ENCODE data around the gene LYVE1.

Gene LYVE1

DNA sequence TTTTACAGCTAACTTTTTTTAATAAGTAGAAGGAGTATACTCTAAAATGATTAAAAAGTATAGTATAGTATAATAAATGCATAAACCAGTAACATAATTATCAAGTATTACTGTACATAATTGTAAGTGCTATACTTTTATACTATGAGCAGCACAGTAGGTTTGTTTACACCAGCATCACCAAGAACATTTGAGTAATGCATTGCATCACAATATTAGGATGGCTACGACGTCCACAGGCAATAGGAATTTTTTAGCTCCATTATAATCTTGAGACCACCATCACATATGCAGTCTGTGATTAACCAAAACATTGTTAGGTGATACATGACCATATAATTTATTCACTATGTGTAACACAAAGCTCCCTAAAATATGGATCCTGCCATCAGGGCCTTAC is 47.9 kb downstream of the LYVE1 start:
- H3K4me3 ChIP-seq (ENCODE audit: low read depth, low read length): no peak overlapping the region
- DNase-seq (ENCODE audit: low read depth): no peak
- TF ChIP-seq, protein P1, sequence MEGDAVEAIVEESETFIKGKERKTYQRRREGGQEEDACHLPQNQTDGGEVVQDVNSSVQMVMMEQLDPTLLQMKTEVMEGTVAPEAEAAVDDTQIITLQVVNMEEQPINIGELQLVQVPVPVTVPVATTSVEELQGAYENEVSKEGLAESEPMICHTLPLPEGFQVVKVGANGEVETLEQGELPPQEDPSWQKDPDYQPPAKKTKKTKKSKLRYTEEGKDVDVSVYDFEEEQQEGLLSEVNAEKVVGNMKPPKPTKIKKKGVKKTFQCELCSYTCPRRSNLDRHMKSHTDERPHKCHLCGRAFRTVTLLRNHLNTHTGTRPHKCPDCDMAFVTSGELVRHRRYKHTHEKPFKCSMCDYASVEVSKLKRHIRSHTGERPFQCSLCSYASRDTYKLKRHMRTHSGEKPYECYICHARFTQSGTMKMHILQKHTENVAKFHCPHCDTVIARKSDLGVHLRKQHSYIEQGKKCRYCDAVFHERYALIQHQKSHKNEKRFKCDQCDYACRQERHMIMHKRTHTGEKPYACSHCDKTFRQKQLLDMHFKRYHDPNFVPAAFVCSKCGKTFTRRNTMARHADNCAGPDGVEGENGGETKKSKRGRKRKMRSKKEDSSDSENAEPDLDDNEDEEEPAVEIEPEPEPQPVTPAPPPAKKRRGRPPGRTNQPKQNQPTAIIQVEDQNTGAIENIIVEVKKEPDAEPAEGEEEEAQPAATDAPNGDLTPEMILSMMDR (IDR thresholded peaks at IDR 0.05; ENCODE audit: control insufficient read depth, extremely low read depth, insufficient read depth): no peak

DNA sequence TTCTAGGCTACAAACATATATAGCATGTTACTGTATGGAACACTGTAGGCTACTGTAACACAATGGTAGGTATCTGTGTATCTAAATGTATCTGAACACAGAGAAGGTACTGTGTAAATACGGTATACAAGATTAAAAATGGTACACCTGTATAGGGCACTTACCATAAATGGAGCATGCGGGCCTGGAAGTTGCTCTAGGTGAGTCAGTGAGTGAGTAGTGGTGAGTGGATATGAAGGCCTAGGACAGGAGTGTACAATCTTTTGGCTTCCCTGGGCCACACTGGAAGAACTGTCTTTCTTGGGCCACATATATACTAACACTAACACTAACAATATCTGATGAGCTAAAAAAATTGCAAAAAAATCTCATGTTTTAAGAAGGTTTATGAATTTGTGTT is 48.8 kb downstream of the LYVE1 start:
- no peak for DNase-seq (ENCODE audit: low read depth)
- no peak overlapping the region for H3K4me3 ChIP-seq (ENCODE audit: low read depth, low read length)
- TF ChIP-seq, protein P1 (IDR thresholded peaks at IDR 0.05; ENCODE audit: control insufficient read depth, extremely low read depth, insufficient read depth): no peak

DNA sequence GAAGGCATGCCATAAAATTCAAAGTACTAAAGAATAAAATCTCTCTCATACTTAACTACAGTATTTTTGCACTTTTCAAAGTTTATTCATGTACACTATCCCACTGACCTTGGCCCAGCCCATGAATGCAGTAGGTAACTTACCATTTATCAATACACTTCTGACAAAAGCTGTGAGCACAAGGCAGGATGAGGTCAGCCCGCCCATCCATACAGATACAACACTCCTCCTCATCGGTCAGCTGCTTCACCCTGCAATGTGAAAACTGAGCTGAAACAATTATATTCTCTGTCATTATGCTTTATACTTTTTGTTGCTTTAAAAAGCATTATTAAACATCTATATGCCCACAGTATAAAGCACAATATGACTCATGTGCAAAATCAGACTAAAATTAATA is 49.6 kb downstream of the LYVE1 start:
- TF ChIP-seq, protein P1 (IDR thresholded peaks at IDR 0.05; ENCODE audit: control insufficient read depth, extremely low read depth, insufficient read depth): no peak
- DNase-seq (ENCODE audit: low read depth): no peak
- no peak overlapping the region for H3K4me3 ChIP-seq (ENCODE audit: low read depth, low read length)

DNA sequence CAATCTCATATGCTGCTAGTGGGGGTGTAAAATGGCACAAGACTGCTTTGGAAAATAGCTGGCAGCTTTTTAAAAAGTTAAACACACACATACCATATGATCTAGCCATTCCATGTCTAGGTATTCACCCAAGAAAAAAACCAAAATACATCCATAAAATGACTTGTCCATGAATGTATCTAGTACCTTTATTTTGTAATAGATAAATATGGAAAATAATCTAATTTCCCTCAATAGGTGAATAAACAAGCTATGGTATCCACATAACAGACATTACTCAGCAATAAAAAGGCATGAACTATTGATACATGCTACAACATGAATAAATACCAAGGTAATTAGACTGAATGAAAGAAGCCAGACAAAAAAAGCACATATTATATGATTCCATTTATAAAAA is 50.3 kb downstream of the LYVE1 start:
- no peak overlapping the region for H3K4me3 ChIP-seq (ENCODE audit: low read depth, low read length)
- TF ChIP-seq, protein P1 (IDR thresholded peaks at IDR 0.05; ENCODE audit: control insufficient read depth, extremely low read depth, insufficient read depth): no peak
- no peak for DNase-seq (ENCODE audit: low read depth)

DNA sequence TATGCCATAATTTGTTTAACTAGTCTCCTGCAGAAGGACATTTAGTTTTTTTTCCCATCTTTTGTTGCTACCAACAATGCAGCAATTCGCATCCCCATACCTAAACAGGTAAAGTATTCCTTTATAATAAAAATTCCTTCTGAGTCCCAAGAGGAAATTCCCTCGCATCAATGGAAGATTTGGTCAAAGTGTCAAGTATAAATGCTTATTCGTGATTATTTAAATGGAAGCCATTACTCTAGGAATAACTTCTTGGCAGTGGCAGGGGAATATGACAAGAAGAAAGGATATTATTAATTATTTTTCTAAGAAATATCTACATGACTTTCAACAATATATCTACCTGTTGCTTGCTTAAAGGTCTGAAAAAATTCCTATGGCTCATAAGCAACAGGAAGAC is 53.0 kb downstream of the LYVE1 start:
- no peak for DNase-seq (ENCODE audit: low read depth)
- TF ChIP-seq, protein P1 (IDR thresholded peaks at IDR 0.05; ENCODE audit: control insufficient read depth, extremely low read depth, insufficient read depth): no peak
- no peak overlapping the region for H3K4me3 ChIP-seq (ENCODE audit: low read depth, low read length)

DNA sequence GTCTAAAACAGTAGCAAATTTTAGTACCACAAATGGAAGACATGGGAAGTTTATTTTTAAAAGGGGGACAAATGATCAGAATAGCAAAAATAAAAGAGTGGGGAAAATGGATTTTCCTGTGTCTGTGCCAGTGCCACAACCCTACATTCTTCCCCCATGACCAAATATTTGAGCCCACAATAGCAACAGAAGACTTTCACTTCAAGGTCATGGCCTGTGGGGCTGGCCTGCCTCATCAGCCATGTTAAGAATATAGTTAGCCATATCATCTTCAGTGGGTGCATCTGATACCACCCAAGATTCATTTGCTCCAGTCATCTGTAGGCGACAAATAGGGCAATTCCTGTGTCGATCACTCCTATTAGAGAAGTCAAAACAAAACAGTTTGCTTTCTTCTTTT is 53.8 kb downstream of the LYVE1 start:
- DNase-seq (ENCODE audit: low read depth): no peak
- TF ChIP-seq, protein P1 (IDR thresholded peaks at IDR 0.05; ENCODE audit: control insufficient read depth, extremely low read depth, insufficient read depth): no peak

DNA sequence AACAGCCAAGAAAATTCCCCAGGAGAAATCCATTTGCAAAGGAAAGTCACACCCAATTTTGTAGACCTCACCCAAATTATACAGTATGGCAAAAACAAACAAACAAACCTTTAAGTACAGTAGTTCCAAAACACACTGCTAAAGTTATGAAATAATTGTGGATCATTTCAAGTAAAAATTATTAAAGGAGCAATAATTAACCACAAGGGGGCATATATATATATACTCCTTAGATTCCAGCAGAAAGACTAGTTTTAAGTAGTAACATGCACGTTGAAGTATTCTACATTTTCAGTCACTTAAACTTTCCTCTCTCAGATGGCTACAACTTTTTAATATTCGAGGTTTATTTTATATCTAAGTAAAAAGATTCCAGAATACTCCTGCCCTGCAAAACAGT is 54.3 kb downstream of the LYVE1 start:
- TF ChIP-seq, protein P1 (IDR thresholded peaks at IDR 0.05; ENCODE audit: control insufficient read depth, extremely low read depth, insufficient read depth): peak; percentile 13; the same call in 1 of the 2 replicates
- DNase-seq (ENCODE audit: low read depth): no peak
- no peak overlapping the region for H3K4me3 ChIP-seq (ENCODE audit: low read depth, low read length)

More for the DNA sequence above, 53.8 kb downstream of the LYVE1 start:
- no peak overlapping the region for H3K4me3 ChIP-seq (ENCODE audit: low read depth, low read length)

Data from LNCaP clone FGC (cell line).